IMR-90 (cell line): ENCODE data around the gene LRCH4. TPM values are rescaled to one million over a fixed set of nuclear protein-coding genes. Genes with fewer than 3 reads are reported as not detected.

Experiments used
- ATAC-seq: fragments of 200-7000 bp; cut with Tn5 transposase; 2 replicates; pipeline ENCODE4 v1.9.1; 2020; ENCODE audit warnings: low read depth, mild to moderate bottlenecking, moderate library complexity
- BruUV-seq: library from RNA; stranded (reverse); fragments of 400-500 nt; replicated peaks from 2 replicates; lab custom pipeline; 2021; lab: Mats Ljungman, UMichigan
- CTCF ChIA-PET: fragments of 300-600 bp; formaldehyde crosslinking; extraction: SDS; loops from one replicate; lab custom pipeline; 2021; ENCODE audit warnings: antibody characterized with exemption; lab: Yijun Ruan, JAX
- POLR2A ChIA-PET: fragments of 300-600 bp; sonication (Branson Sonifier 250); formaldehyde crosslinking; loops from one replicate; lab custom pipeline; 2022; ENCODE audit warnings: antibody characterized with exemption; ENCODE audit not compliant: unreplicated experiment; lab: Charles Lee
- DNase-seq: peaks from one replicate; pipeline ENCODE4 v3.0.0; 2013
- H2AFZ ChIP-seq: replicated peaks from 2 replicates; pipeline ENCODE3; 2013; ENCODE audit warnings: low read length, mild to moderate bottlenecking; ENCODE audit not compliant: poor library complexity
- H2AK5ac ChIP-seq: 2 replicates; pipeline ENCODE4 v1.6.1; 2013; ENCODE audit warnings: low read depth, low read length, inconsistent platforms
- H2AK9ac ChIP-seq: replicated peaks from 2 replicates; pipeline ENCODE3; 2013; ENCODE audit warnings: mild to moderate bottlenecking, low read depth, low read length, moderate library complexity; ENCODE audit not compliant: poor library complexity
- H2BK120ac ChIP-seq: 2 replicates; pipeline ENCODE4 v1.6.1; 2013; ENCODE audit warnings: low read depth, low read length, inconsistent platforms
- H2BK15ac ChIP-seq: 3 replicates; pipeline ENCODE4 v1.6.1; 2013; ENCODE audit warnings: low read depth, low read length, inconsistent platforms
- H2BK20ac ChIP-seq: 2 replicates; pipeline ENCODE4 v1.6.1; 2013; ENCODE audit warnings: low read depth, mild to moderate bottlenecking, inconsistent platforms, low read length, moderate library complexity
- H2BK5ac ChIP-seq: 2 replicates; pipeline ENCODE4 v1.6.1; 2013; ENCODE audit warnings: mild to moderate bottlenecking, low read depth, low read length, inconsistent platforms; ENCODE audit not compliant: poor library complexity, severe bottlenecking
- H3K14ac ChIP-seq: replicated peaks from 2 replicates; pipeline ENCODE4 v1.6.1; 2013; ENCODE audit warnings: low read depth, low read length, inconsistent platforms
- H3K18ac ChIP-seq: 2 replicates; pipeline ENCODE4 v1.6.1; 2013; ENCODE audit warnings: low read depth, low read length, control low read depth
- H3K23ac ChIP-seq: 2 replicates; pipeline ENCODE4 v1.6.1; 2013; ENCODE audit warnings: low read depth, low read length, inconsistent platforms
- H3K27ac ChIP-seq: 2 replicates; pipeline ENCODE4 v1.5.1; 2013; ENCODE audit warnings: mild to moderate bottlenecking, control low read depth, low read length; ENCODE audit not compliant: insufficient read depth
- H3K27me3 ChIP-seq: 2 replicates; pipeline ENCODE4 v1.6.1; 2013; ENCODE audit warnings: low read length; ENCODE audit not compliant: control insufficient read depth, insufficient read depth
- H3K36me3 ChIP-seq: 2 replicates; pipeline ENCODE4 v1.6.1; 2013; ENCODE audit warnings: low read length, mixed read lengths; ENCODE audit not compliant: control insufficient read depth, insufficient read depth
- H3K4ac ChIP-seq: 2 replicates; pipeline ENCODE4 v1.6.1; 2013; ENCODE audit warnings: low read depth, low read length, inconsistent platforms
- H3K4me1 ChIP-seq: 2 replicates; pipeline ENCODE4 v1.6.1; 2013; ENCODE audit warnings: low read length, mixed read lengths; ENCODE audit not compliant: control insufficient read depth, insufficient read depth
- H3K4me2 ChIP-seq: 2 replicates; pipeline ENCODE4 v1.6.1; 2013; ENCODE audit warnings: low read depth, mild to moderate bottlenecking, control low read depth, low read length, moderate library complexity
- H3K4me3 ChIP-seq: 2 replicates; pipeline ENCODE4 v1.5.1; 2013; ENCODE audit warnings: low read depth, mild to moderate bottlenecking, control low read depth, low read length, moderate library complexity; ENCODE audit not compliant: insufficient read depth
- H3K56ac ChIP-seq: 2 replicates; pipeline ENCODE4 v1.6.1; 2013; ENCODE audit warnings: low read length, inconsistent platforms; ENCODE audit not compliant: insufficient read depth; ENCODE audit errors: extremely low read depth
- H3K79me1 ChIP-seq, 2 experiments: 2 replicates each; pipeline ENCODE4 v1.6.1; 2013; ENCODE audit warnings: low read length in 2 of 2, inconsistent platforms in 1 of 2, low read depth in 1 of 2
- H3K9ac ChIP-seq: 2 replicates; pipeline ENCODE4 v1.6.1; 2013; ENCODE audit warnings: low read depth, low read length, control low read depth
- H3K9me1 ChIP-seq: 2 replicates; pipeline ENCODE4 v1.6.1; 2013; ENCODE audit warnings: low read length, inconsistent platforms; ENCODE audit not compliant: insufficient read depth
- H3K9me3 ChIP-seq: 2 replicates; pipeline ENCODE4 v1.6.1; 2013; ENCODE audit warnings: low read length; ENCODE audit not compliant: control insufficient read depth, insufficient read depth
- H4K20me1 ChIP-seq: 2 replicates; pipeline ENCODE4 v1.6.1; 2013; ENCODE audit warnings: low read length, inconsistent platforms; ENCODE audit not compliant: insufficient read depth
- H4K5ac ChIP-seq: 2 replicates; pipeline ENCODE4 v1.6.1; 2013; ENCODE audit warnings: mild to moderate bottlenecking, low read depth, low read length, control low read depth
- H4K8ac ChIP-seq, 2 experiments: 2 replicates each; pipeline ENCODE4 v1.6.1; 2013; ENCODE audit warnings: low read depth in 2 of 2, low read length in 2 of 2, control low read depth in 1 of 2, inconsistent platforms in 1 of 2
- H4K91ac ChIP-seq: 2 replicates; pipeline ENCODE4 v1.6.1; 2013; ENCODE audit warnings: low read depth, low read length, inconsistent platforms; ENCODE audit not compliant: insufficient read depth
- BHLHE40 ChIP-seq: fragments of 150-350 bp; IDR thresholded peaks from 2 replicates; pipeline ENCODE4 v1.6.1; 2016; ENCODE audit warnings: mild to moderate bottlenecking, low read depth, low read length
- CEBPB ChIP-seq: IDR thresholded peaks from 2 replicates; pipeline ENCODE4 v1.6.1; 2012; ENCODE audit warnings: low read depth, low read length, improper control_type of control experiment
- CHD1 ChIP-seq: IDR thresholded peaks from 2 replicates; pipeline ENCODE4 v1.6.1; 2012; ENCODE audit warnings: low read depth, low read length, improper control_type of control experiment
- ELK1 ChIP-seq: fragments of 150-350 bp; IDR thresholded peaks from 2 replicates; pipeline ENCODE4 v1.6.1; 2016; ENCODE audit warnings: low read depth, mild to moderate bottlenecking, low read length, moderate library complexity, borderline replicate concordance
- MAFK ChIP-seq: IDR thresholded peaks from 2 replicates; pipeline ENCODE4 v1.6.1; 2012; ENCODE audit warnings: low read depth, low read length, improper control_type of control experiment
- MAZ ChIP-seq: IDR thresholded peaks from 2 replicates; pipeline ENCODE4 v1.6.1; 2012; ENCODE audit warnings: low read depth, mild to moderate bottlenecking, low read length, improper control_type of control experiment, moderate library complexity, borderline replicate concordance
- MXI1 ChIP-seq: IDR thresholded peaks from 2 replicates; pipeline ENCODE4 v1.6.1; 2012; ENCODE audit warnings: low read depth, mild to moderate bottlenecking, low read length, moderate library complexity, borderline replicate concordance
- NFE2L2 ChIP-seq: fragments of 150-350 bp; IDR thresholded peaks from 2 replicates; pipeline ENCODE4 v1.6.1; 2016; ENCODE audit warnings: low read depth, mild to moderate bottlenecking, low read length
- USF2 ChIP-seq: fragments of 150-350 bp; IDR thresholded peaks from 2 replicates; pipeline ENCODE4 v1.6.1; 2017; ENCODE audit warnings: mild to moderate bottlenecking, antibody characterized with exemption, low read length, low read depth
- WGBS, 2 experiments: methylation state at CpG; one replicate each; pipeline versions ENCODE4 v1.1.5 to v1.1.7; 2013; ENCODE audit warnings: missing lambda C conversion rate in 2 of 2; ENCODE audit not compliant: insufficient read length in 1 of 2; ENCODE audit errors: extremely low coverage in 2 of 2; 5-methylcytosine and 5-hydroxymethylcytosine counted together
- dilution Hi-C: fragments of 300-500 bp; cut with HindIII; formaldehyde crosslinking; loops from one replicate; pipeline ENCODE4 v1.14.3; 2018; ENCODE audit warnings: low sequenced_read_pairs; ENCODE audit not compliant: unreplicated experiment
- in situ Hi-C: fragments of 300-500 bp; cut with MboI; formaldehyde crosslinking; loops from 3 replicates; pipeline ENCODE4 v1.14.3; 2019; ENCODE audit warnings: low sequenced_read_pairs, inconsistent platforms, mixed read lengths
- intact Hi-C: fragments of 100-400 bp; cut with micrococcal nuclease; formaldehyde crosslinking; loops from 2 replicates; pipeline ENCODE4 v1.10.0; 2022
- polyA plus RNA-seq, 3 experiments: library from polyadenylated mRNA; depleted of rRNA; stranded (reverse); fragments of >200 nt; gene quantifications; 2 replicates each; pipeline ENCODE4 v1.2.3, GENCODE V29; 2012; ENCODE audit warnings: low replicate concordance in 1 of 3
- total RNA-seq: library from RNA; depleted of rRNA; stranded (reverse); fragments of >200 nt; gene quantifications from 2 replicates; pipeline ENCODE4 v1.2.3, GENCODE V29; 2012

Gene LRCH4
- total and polyA plus RNA-seq, 2 of the 4 experiments (the other 2 are of a cell fraction), result 5.0 to 41.3 TPM

GRCh38 chr7:100574362-100575205 lies 11.3 kb downstream of the LRCH4 start:
- H2AFZ ChIP-seq, result no peak overlapping the region
- no peak overlapping the region for H3K27ac ChIP-seq
- H3K9ac ChIP-seq, result no peak overlapping the region
- H3K36me3 ChIP-seq, result peaks cover 47% of the 10 kb centered on the region
- BruUV-seq, result TSS peak; percentile 46
- no peak overlapping the region for H3K18ac ChIP-seq
- H3K4ac ChIP-seq, result no peak overlapping the region
- peaks cover 0 to 10% of the 10 kb centered on the region in 2 experiments; a peak in 2 of 4 replicates for H3K79me1 ChIP-seq
- H2AK9ac ChIP-seq, result no peak overlapping the region
- H3K27me3 ChIP-seq, result peaks cover 3% of the 10 kb centered on the region; the same call in 1 of the 2 replicates
- no peak overlapping the region for H3K14ac ChIP-seq
- POLR2A ChIA-PET, result no interaction called here
- H3K9me1 ChIP-seq, result no peaks in the 10 kb centered on the region
- no peak overlapping the region for H3K23ac ChIP-seq
- H3K9me3 ChIP-seq, result no peaks in the 10 kb centered on the region
- no peaks in the 10 kb centered on the region for H4K20me1 ChIP-seq
- DNase-seq (no peak), ATAC-seq (no peak)
- H3K4me3 ChIP-seq, result no peak overlapping the region
- dilution Hi-C loops (no loop called here), in situ Hi-C loops (loop anchor here (25.0 kb wide), 1 partner anchor 288 kb away; the partner anchor contains the start of genes SLC12A9 and TRIP6), intact Hi-C loops (no loop called here)
- no peak overlapping the region for H2BK20ac ChIP-seq
- H4K5ac ChIP-seq, result no peak overlapping the region
- H3K56ac ChIP-seq, result no peak overlapping the region
- no peak overlapping the region for H2AK5ac ChIP-seq
- no peak overlapping the region for H2BK5ac ChIP-seq
- TF ChIP-seq MAZ (no peak), BHLHE40 (no peak), CEBPB (no peak), ELK1 (no peak), MXI1 (no peak), NFE2L2 (no peak), CHD1 (no peak), MAFK (no peak), USF2 (no peak)
- peaks cover 2% of the 10 kb centered on the region; the same call in 1 of the 2 replicates for H3K4me1 ChIP-seq
- H3K4me2 ChIP-seq, result no peak overlapping the region
- no peak overlapping the region for H4K91ac ChIP-seq
- 79% methylated on average over 15 of the region's 44 CpGs; no CpG with 5 or more reads in 1 of the 2 experiments for WGBS, 2 experiments
- no peak overlapping the region for H4K8ac ChIP-seq
- no peak overlapping the region for H2BK120ac ChIP-seq
- no peak overlapping the region for H2BK15ac ChIP-seq
- CTCF ChIA-PET, result no interaction called here
